Astrocyte of the spinal cord (primary cell): Measurements from ENCODE around the gene CIT.
"Not testable (repeated sequence)": the region's sequence is repeated elsewhere in the genome, so short reads cannot be mapped to it uniquely, and the experiment has no call there.

Source experiments
- DNase-seq: peaks from one replicate; pipeline ENCODE4 v3.0.0; 2011; ENCODE audit warnings: low read depth, low spot score
- H3K4me3 ChIP-seq: 2 replicates; pipeline ENCODE4 v1.5.1; 2011; ENCODE audit warnings: low read depth, mild to moderate bottlenecking, low read length, moderate library complexity
- in situ Hi-C: cut with HindIII; loops from 2 replicates; pipeline ENCODE4 v1.10.0; 2017; ENCODE audit warnings: low sequenced_read_pairs
- TF ChIP-seq, protein P1 (sequence below): IDR thresholded peaks from 2 replicates; pipeline ENCODE4 v1.5.1; 2012; ENCODE audit warnings: low read depth, mild to moderate bottlenecking, low read length, inconsistent platforms

The CIT gene

DNA sequence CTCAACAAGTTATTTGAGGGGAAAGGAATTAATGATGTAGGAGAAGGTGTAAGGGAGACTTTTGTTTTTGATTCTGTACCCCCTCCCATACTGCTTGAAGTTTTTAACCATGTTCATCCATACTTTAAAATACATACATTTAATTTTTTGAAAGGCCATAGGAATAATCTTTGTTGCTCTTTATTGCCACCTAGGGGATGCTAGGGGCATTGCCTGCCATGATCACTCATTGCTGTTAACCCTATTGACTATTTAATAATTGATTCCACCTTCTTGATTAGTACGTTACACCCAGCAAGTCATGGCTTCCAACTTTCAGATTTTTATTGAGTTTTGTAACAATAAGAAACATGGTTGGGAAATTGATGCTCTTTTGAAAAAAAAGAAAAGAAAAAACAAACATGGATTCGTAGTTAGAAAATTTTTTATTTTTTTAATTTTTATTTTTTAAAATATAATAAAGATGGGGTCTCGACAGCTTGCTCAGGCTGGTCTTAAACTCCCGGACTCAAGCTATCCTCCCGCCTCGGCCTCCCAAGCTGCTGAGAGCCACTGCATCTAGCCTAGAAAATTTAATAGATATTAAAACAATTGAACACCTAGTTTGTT lies 217.7 kb downstream of the CIT start:
- H3K4me3 ChIP-seq, result no peak overlapping the region
- TF ChIP-seq, protein P1, sequence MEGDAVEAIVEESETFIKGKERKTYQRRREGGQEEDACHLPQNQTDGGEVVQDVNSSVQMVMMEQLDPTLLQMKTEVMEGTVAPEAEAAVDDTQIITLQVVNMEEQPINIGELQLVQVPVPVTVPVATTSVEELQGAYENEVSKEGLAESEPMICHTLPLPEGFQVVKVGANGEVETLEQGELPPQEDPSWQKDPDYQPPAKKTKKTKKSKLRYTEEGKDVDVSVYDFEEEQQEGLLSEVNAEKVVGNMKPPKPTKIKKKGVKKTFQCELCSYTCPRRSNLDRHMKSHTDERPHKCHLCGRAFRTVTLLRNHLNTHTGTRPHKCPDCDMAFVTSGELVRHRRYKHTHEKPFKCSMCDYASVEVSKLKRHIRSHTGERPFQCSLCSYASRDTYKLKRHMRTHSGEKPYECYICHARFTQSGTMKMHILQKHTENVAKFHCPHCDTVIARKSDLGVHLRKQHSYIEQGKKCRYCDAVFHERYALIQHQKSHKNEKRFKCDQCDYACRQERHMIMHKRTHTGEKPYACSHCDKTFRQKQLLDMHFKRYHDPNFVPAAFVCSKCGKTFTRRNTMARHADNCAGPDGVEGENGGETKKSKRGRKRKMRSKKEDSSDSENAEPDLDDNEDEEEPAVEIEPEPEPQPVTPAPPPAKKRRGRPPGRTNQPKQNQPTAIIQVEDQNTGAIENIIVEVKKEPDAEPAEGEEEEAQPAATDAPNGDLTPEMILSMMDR, result peak; percentile 96
- peak; percentile 25 for DNase-seq
- in situ Hi-C loops, result no loop called here

DNA sequence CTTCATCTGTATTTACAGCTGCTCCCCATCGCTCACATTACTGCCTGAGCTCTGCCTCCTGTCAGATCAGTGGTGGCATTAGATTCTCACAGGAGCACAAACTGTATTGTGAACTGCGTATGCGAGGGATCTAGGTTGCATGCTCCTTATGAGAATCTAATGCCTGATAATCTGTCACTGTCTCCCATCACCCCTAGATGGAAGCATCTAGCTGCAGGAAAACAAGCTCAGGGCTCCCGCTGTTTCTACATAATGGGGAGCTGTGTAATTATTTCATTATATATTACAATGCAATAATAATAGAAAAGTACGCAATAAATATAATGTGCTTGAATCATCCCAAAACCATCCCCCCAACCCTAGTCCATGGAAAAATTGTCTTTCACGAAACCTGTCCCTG lies 219.0 kb downstream of the CIT start:
- DNase-seq, in situ Hi-C loops, H3K4me3 ChIP-seq: not testable (repeated sequence)

DNA sequence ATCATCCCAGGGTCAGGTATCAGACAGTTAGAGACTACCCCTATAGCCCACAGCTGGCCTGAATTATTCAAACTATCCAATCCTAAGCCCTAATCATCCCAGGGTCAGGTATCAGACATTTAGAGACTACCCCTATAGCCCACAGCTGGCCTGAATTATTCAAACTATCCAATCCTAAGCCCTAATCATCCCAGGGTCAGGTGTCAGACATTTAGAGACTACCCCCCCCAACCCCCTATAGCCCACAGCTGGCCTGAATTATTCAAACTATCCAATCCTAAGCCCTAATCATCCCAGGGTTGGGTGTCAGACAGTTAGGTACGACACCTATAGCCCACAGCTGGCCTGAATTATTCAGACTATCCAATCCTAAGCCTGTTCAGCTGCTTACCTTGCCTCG lies 220.1 kb downstream of the CIT start:
- in situ Hi-C loops, H3K4me3 ChIP-seq, DNase-seq: not testable (repeated sequence)

DNA sequence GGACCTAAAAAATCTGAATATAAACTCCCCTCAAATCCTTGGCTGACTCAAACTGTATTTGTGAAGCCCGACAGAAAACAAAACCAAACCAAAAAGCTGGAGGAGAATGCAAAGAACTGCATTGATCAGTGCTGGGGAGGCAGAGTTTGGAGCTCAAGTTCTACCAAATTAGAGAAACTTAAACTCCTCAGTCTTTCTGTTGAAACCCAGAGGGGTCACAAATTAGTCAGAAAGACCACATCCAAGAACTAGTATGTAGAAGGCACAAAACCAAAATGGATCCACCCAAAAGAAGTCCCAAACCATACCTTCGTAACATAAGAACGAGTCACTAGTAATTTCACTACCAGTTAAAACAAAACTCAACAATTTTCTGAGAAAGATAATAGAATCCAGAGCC lies 224.5 kb downstream of the CIT start:
- H3K4me3 ChIP-seq, result no peak overlapping the region
- no peak for DNase-seq
- TF ChIP-seq, protein P1, result no peak
- in situ Hi-C loops, result no loop called here

DNA sequence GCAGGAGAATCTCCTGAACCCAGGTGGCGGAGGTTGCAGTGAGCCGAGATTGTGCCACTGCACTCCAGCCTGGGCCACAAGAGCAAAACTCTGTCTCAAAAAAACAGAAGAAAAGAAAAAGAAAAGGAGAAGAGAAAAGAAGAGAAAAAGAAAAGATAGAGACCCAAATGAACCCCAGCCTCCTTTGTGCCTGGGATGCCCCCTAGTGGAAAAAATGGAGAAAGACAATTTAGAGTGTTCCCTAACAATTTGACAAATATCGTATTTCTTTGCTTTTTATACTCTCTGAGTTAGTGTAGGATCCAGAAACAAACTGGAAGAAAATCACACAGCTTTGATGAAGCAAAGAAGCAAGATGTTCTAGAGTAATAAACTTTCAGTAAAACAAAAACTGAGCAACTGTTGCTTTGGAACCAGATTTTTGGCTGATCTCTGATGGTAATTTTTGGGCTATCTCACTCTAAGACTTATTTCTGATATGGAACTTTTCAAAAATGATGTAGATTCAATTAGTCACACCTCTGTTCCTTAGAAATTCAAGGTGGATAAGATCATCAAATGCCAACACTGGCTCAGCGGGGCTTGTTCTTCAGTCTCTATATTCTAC lies 227.8 kb downstream of the CIT start:
- H3K4me3 ChIP-seq, result no peak overlapping the region
- in situ Hi-C loops, result no loop called here
- peak; percentile 5 for DNase-seq
- TF ChIP-seq, protein P1, result peak; percentile 65

DNA sequence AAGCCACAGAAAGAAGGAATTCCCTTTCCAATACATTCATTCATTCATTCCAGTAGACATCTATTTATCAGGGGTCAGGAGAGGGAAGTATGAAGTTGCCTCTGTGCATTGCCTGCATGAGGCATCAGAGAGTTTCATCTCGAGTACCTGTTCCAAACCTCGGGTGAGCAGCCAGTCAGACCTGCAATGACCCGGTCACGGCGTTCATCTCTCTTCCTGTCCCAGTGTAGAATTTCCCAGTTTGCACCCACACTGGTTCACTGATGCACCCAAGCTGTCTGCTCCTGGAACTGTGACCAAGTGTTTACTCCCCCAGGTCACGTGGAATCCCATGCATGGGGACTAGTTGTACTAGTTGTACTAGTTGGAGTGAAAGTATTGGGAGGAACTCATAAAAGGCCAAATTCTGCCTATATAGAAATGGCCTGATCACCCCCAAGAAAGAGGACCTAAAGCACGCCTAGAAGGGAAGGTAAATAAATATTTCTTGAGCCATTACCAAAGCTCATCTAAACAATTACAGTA lies 231.5 kb downstream of the CIT start:
- TF ChIP-seq, protein P1, result no peak
- in situ Hi-C loops, result no loop called here
- no peak overlapping the region for H3K4me3 ChIP-seq
- no peak for DNase-seq

DNA sequence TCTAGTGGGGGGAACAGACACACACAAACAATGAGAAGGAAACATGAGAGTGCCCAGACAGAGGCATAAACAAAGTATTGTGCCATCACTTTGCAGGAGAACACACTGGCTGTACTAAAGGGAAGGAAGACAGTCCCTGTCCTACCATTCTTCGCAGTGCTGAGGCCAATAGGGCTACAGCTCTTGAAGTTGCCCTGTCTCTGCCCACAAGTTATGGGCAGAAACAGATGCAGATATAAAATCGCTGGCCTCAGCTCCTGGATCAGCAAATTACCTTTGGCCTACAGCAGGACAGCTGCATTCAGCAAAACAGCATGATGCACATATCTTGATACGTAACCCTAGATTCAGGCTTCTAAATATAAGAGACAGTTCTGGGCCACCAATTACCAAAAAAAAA lies 232.2 kb downstream of the CIT start:
- in situ Hi-C loops, result no loop called here
- H3K4me3 ChIP-seq, result no peak overlapping the region
- no peak for DNase-seq
- TF ChIP-seq, protein P1, result no peak
